ENCODE measurements around the gene IL17A.

Gene IL17A

GRCh38 chr6:52216932-52217575 is 30.9 kb downstream of the IL17A start:
- DNase-seq (ENCODE audit: low read depth in 3 of 3) = no peak

GRCh38 chr6:52217761-52218160 is 31.6 kb downstream of the IL17A start:
- DNase-seq (ENCODE audit: low read depth in 3 of 3) = no peak

GRCh38 chr6:52221302-52221701 is 35.1 kb downstream of the IL17A start:
- peak; percentile 21 to 65 (median 29) for DNase-seq (ENCODE audit: low read depth in 3 of 3)

DNA sequence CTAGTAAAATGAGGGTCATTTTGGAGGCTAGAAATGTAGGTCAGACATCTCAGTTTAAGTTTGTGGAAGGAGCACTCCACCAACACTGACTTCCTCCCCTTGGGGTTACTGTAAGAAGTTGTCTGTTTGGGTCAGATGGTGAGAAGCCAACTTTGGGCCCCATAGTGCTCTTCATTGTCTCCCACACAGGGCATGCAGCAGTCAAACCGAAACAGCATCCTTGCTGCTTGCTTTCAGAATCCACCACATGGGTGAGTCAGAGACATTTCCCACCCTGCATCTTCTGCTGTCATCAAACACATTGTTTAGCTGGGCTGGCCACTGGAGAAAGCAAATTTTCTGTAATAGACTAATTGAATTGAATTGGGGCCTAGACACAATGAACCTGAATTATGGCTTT is 41.3 kb downstream of the IL17A start:
- DNase-seq (ENCODE audit: low read depth in 3 of 3) = peak; percentile 47 to 75 (median 63)

- no peak for DNase-seq (ENCODE audit: low read depth in 3 of 3)
Measured at GRCh38 chr6:52230685-52231084, 44.5 kb downstream of the IL17A start.

GRCh38 chr6:52231406-52232127 is 45.4 kb downstream of the IL17A start:
- DNase-seq (ENCODE audit: low read depth in 3 of 3) = peak in 1 of 3 donors; percentile 17

- DNase-seq (ENCODE audit: low read depth in 3 of 3) = no peak
Measured at GRCh38 chr6:52233005-52233404, 46.8 kb downstream of the IL17A start.

DNA sequence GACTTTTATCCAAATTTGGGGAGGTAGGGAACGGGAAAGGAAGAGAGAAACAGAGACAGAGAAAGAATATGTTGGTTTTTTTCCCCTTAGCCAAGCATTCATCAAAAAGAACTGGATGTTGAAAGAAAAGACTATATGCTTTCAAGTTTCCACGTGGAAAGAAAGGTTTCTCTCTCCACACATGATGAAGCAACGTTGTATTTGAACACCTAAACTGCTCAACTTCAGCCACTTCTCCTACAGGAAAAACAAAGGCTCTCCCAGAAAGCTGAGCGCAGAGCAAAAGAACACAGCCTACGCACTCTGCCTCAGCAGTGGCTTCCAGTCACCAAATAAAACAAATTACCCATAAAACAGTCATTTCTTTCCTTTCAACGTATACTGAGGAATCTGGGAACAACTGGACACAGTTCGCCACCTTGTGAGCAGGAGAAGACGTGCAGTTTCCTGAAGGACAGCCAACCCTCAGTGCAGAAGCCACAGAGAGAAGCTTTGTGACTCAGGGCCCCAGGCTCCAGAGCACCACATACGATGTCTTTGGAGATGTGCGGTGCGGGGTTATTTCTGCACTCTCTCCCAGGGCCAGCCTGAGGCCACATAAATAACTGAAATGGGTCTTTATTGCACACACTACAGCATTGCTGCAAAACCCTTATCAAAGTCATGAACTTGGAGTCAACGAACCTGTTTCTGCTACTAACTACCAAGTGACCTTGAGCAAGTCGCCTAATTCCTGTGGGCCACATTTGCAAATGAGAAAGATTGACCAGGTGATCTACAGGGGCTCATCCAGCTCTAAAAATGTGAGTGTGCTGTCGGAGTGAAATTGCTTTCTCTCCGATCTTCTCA is 48.0 kb downstream of the IL17A start:
- peak in 1 of 3 donors; percentile 54 for DNase-seq (ENCODE audit: low read depth in 3 of 3)

All from stimulated activated CD4-positive, alpha-beta T cell treated with anti-CD3 and anti-CD28 coated beads, TNF-alpha, amount 100 ng/mL, for 48 hours (primary cell).